C4-2B (cell line): ENCODE data around the gene GABRG3.

Experiments used
- H3K27ac ChIP-seq: fragments of 450-650 bp; 2 replicates; pipeline ENCODE4 v1.5.1; 2017
- CTCF ChIP-seq: fragments of 450-650 bp; conservative IDR thresholded peaks from 2 replicates; pipeline ENCODE4 v1.5.1; 2017; ENCODE audit warnings: mild to moderate bottlenecking
- ZFX ChIP-seq: fragments of 450-650 bp; IDR thresholded peaks from 2 replicates; pipeline ENCODE4 v1.6.1; 2017

The GABRG3 gene

DNA sequence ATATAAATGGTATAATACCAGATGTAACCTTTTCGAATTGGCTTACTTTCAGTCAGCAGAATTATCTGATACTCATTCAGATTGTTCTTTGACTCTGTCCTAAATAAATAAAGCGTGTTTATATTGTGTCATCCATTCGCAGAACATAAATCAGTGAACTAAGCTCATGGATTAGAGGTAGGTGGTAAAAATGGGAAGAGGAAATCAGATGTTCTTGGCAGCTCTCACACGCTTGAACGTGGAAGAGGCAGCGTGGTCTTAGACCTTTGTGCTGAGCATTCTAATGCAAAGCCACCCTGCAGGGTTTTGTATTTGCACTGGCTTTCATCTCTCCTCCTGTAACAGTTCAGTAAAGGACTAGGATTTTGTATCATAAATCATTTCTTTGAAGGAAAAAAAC lies 441.4 kb downstream of the GABRG3 start:
- no peak overlapping the region for H3K27ac ChIP-seq
- TF ChIP-seq CTCF (no peak), ZFX (no peak)

DNA sequence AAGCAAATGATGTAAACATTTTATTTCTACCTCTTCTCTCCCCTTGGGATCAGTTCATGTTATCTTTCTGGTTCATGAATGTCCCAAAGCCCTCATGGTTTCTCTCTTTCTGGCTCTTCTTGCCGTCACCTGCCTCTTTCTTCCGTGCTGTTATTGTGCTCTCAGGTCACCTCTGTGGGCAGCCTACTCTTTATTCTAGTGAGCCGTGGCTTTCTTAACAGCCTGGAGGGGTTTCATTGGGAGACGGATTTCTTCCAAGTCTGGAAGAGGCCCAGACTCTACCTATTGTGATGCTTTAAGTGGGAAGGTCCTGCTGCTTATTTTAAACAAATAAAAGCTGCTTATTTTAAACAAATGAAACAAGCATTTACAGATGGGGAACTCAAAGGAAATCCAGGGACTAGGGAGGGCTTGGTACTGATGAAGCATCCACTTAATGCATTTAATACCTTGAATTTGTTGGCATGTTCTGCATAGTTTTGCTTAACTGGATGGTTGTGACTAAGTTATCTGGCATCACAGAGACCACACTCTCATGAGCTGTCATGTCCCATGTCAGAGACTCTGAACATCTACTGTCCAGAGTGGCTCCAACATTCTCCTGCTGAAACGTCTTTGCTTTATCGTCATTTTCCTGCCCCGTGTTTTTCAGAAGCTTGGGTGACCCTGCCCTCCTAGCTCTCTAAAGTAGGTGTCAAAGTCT lies 443.3 kb downstream of the GABRG3 start:
- H3K27ac ChIP-seq, result no peak overlapping the region
- no peak for TF ChIP-seq CTCF
- TF ChIP-seq ZFX, result no peak

- TF ChIP-seq ZFX (no peak), CTCF (no peak)
- H3K27ac ChIP-seq, result no peak overlapping the region
Measured at GRCh38 chr15:27418726-27419125, 447.7 kb downstream of the GABRG3 start.

DNA sequence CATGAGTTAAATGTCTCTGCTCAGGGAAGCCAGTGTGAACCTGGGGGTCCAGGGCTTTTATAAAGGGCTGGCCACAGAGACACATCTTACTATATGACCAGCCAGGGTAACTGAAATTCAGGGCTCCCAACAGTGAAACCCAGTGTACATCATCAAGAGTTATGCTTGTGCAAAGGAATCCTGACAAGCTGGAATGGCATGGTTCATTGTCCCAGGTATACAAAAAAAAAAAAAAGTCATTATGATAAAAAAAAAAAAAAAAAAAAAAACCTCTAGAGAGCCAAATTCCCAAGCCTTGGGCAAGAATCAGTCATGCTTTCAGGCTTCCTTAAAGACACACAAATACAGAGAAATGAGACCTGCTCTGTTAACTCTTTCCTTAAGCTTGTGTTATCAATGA lies 452.0 kb downstream of the GABRG3 start:
- TF ChIP-seq CTCF, result no peak
- no peak for TF ChIP-seq ZFX
- H3K27ac ChIP-seq, result no peak overlapping the region

- H3K27ac ChIP-seq, result peak overlapping the region; percentile 15; the same call in 1 of the 2 replicates
- TF ChIP-seq ZFX (no peak), CTCF (no peak)
Measured at GRCh38 chr15:27426805-27427204, 455.8 kb downstream of the GABRG3 start.

GRCh38 chr15:27427276-27427675 lies 456.3 kb downstream of the GABRG3 start:
- TF ChIP-seq ZFX (no peak), CTCF (no peak)

GRCh38 chr15:27428151-27428550 lies 457.2 kb downstream of the GABRG3 start:
- no peak overlapping the region for H3K27ac ChIP-seq
- TF ChIP-seq ZFX (no peak), CTCF (no peak)

More at GRCh38 chr15:27427276-27427675, 456.3 kb downstream of the GABRG3 start:
- no peak overlapping the region for H3K27ac ChIP-seq
